GM12872 (cell line): ENCODE measurements around the gene NEUROG3.

Source experiments
- CTCF ChIP-seq: IDR thresholded peaks from 3 replicates; pipeline ENCODE4 v1.5.1; 2011; ENCODE audit warnings: low read depth, mild to moderate bottlenecking, low read length, moderate library complexity; ENCODE audit not compliant: insufficient read depth

Gene NEUROG3

GRCh38 chr10:69533658-69534057 is 39.6 kb downstream of the NEUROG3 start:
- TF ChIP-seq CTCF: no peak

DNA sequence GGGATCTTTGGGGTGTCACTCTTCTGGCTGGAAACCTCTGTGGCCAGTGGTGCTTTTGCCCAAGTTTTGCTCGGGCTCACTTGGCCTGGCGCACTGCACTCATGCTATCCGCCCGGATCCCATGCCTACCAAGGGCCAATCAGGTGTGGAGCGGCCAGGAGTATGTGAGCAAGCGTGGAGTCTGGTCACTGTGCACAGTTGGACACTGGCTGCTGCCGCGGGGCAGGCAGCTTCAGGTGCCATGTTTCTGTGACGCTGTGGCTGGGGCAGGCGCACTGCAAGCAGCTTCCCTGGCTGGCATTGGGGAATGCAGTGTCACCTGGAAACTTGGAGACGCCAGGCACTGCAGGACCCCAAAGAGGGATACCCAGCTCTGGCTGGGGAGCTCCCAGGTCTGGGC is 45.3 kb downstream of the NEUROG3 start:
- no peak for TF ChIP-seq CTCF
